H9 (cell line): Measurements from ENCODE around the gene PLCL1. TPM values are rescaled to one million over a fixed set of nuclear protein-coding genes. Genes with fewer than 3 reads are reported as not detected.

Experiments
- DNase-seq: peaks from one replicate; pipeline ENCODE4 v3.0.0-alpha.2; 2017
- H2AFZ ChIP-seq: one replicate; pipeline ENCODE4 v1.6.1; 2013; ENCODE audit warnings: mild to moderate bottlenecking, low read length, control low read depth, moderate library complexity
- H2AK5ac ChIP-seq: 2 replicates; pipeline ENCODE4 v1.6.1; 2013; ENCODE audit warnings: low read length, control low read depth, mixed read lengths; ENCODE audit not compliant: insufficient read length
- H2BK120ac ChIP-seq: one replicate; pipeline ENCODE4 v1.6.1; 2013; ENCODE audit warnings: low read depth, mild to moderate bottlenecking, low read length, control low read depth, inconsistent platforms; ENCODE audit not compliant: poor library complexity, severe bottlenecking
- H2BK12ac ChIP-seq: 2 replicates; pipeline ENCODE4 v1.6.1; 2013; ENCODE audit warnings: low read length, control low read depth, mixed read lengths, low read depth; ENCODE audit not compliant: insufficient read length
- H2BK15ac ChIP-seq: 2 replicates; pipeline ENCODE4 v1.6.1; 2013; ENCODE audit warnings: low read depth, low read length, control low read depth
- H2BK20ac ChIP-seq: one replicate; pipeline ENCODE4 v1.6.1; 2013; ENCODE audit warnings: low read depth, mild to moderate bottlenecking, low read length, control low read depth, inconsistent platforms; ENCODE audit not compliant: poor library complexity, severe bottlenecking
- H2BK5ac ChIP-seq: 2 replicates; pipeline ENCODE4 v1.6.1; 2013; ENCODE audit warnings: low read length, control low read depth, mixed read lengths; ENCODE audit not compliant: insufficient read length
- H3K14ac ChIP-seq: 2 replicates; pipeline ENCODE4 v1.6.1; 2013; ENCODE audit warnings: low read length, control low read depth; ENCODE audit not compliant: insufficient read depth
- H3K18ac ChIP-seq: 2 replicates; pipeline ENCODE4 v1.6.1; 2013; ENCODE audit warnings: low read depth, mild to moderate bottlenecking, mixed read lengths, low read length, control low read depth; ENCODE audit not compliant: insufficient read length
- H3K23ac ChIP-seq: 2 replicates; pipeline ENCODE4 v1.6.1; 2013; ENCODE audit warnings: low read length, control low read depth, mixed read lengths, low read depth; ENCODE audit not compliant: insufficient read length
- H3K23me2 ChIP-seq: 2 replicates; pipeline ENCODE4 v1.6.1; 2013; ENCODE audit warnings: low read depth, mild to moderate bottlenecking, mixed read lengths, low read length, control low read depth; ENCODE audit not compliant: insufficient read length, poor library complexity, severe bottlenecking
- H3K27ac ChIP-seq: 2 replicates; pipeline ENCODE4 v1.5.1; 2013; ENCODE audit warnings: low read length, control low read depth, mixed read lengths, low read depth; ENCODE audit not compliant: insufficient read length
- H3K27me3 ChIP-seq: 2 replicates; pipeline ENCODE4 v1.6.1; 2013; ENCODE audit warnings: low read length, control low read depth, inconsistent platforms; ENCODE audit not compliant: insufficient read depth
- H3K4ac ChIP-seq: 2 replicates; pipeline ENCODE4 v1.6.1; 2013; ENCODE audit warnings: low read depth, mild to moderate bottlenecking, control low read depth, inconsistent platforms, low read length, moderate library complexity
- H3K4me1 ChIP-seq: 2 replicates; pipeline ENCODE4 v1.6.1; 2013; ENCODE audit warnings: low read length, control low read depth, inconsistent platforms; ENCODE audit not compliant: insufficient read depth
- H3K4me2 ChIP-seq: 2 replicates; pipeline ENCODE4 v1.6.1; 2013; ENCODE audit warnings: low read length, control low read depth, mixed read lengths; ENCODE audit not compliant: insufficient read length, insufficient read depth
- H3K56ac ChIP-seq: 2 replicates; pipeline ENCODE4 v1.6.1; 2013; ENCODE audit warnings: low read depth, mild to moderate bottlenecking, mixed read lengths, low read length, control low read depth; ENCODE audit not compliant: insufficient read length
- H3K79me1 ChIP-seq: 2 replicates; pipeline ENCODE4 v1.6.1; 2013; ENCODE audit warnings: low read depth, mild to moderate bottlenecking, moderate library complexity, low read length, control low read depth, inconsistent platforms; ENCODE audit not compliant: insufficient read depth, poor library complexity, severe bottlenecking
- H3K79me2 ChIP-seq: 2 replicates; pipeline ENCODE4 v1.6.1; 2013; ENCODE audit warnings: low read length, control low read depth, inconsistent platforms; ENCODE audit not compliant: insufficient read depth
- H3K9ac ChIP-seq: 2 replicates; pipeline ENCODE4 v1.6.1; 2013; ENCODE audit warnings: low read length, control low read depth, mixed read lengths; ENCODE audit not compliant: insufficient read length; ENCODE audit errors: extremely low read depth
- H3K9me3 ChIP-seq: one replicate; pipeline ENCODE4 v1.6.1; 2013; ENCODE audit warnings: low read depth, low read length, inconsistent platforms; ENCODE audit not compliant: control insufficient read depth
- H3T11ph ChIP-seq: one replicate; pipeline ENCODE4 v1.6.1; 2013; ENCODE audit warnings: mild to moderate bottlenecking, low read length, control low read depth, inconsistent platforms
- H4K20me1 ChIP-seq: one replicate; pipeline ENCODE4 v1.6.1; 2013; ENCODE audit not compliant: control insufficient read depth, insufficient read length, insufficient read depth
- H4K5ac ChIP-seq: 2 replicates; pipeline ENCODE4 v1.6.1; 2013; ENCODE audit warnings: low read depth, mild to moderate bottlenecking, mixed read lengths, low read length, control low read depth; ENCODE audit not compliant: insufficient read length
- H4K8ac ChIP-seq: replicated peaks from 2 replicates; pipeline ENCODE4 v1.6.1; 2013; ENCODE audit warnings: low read length, control low read depth, mixed read lengths, low read depth; ENCODE audit not compliant: insufficient read length
- H4K91ac ChIP-seq: 2 replicates; pipeline ENCODE4 v1.6.1; 2013; ENCODE audit warnings: low read depth, mild to moderate bottlenecking, moderate library complexity, mixed read lengths, low read length, control low read depth; ENCODE audit not compliant: insufficient read length
- H3K27ac Mint-ChIP-seq, 3 experiments: 2 replicates in 2 of 3; 3 replicates in 1 of 3; pipeline ENCODE4 v1.8.0; 2020 to 2021; ENCODE audit warnings: mixed read lengths in 3 of 3, mild to moderate bottlenecking in 1 of 3, moderate library complexity in 1 of 3
- H3K27me3 Mint-ChIP-seq: 2 replicates; pipeline ENCODE4 v1.8.0; 2021; ENCODE audit warnings: low read depth, mild to moderate bottlenecking, moderate library complexity, mixed read lengths
- H3K36me3 Mint-ChIP-seq, 3 experiments: 2 replicates in 2 of 3; 3 replicates in 1 of 3; pipeline ENCODE4 v1.8.0; 2020 to 2021; ENCODE audit warnings: low read depth in 3 of 3, mixed read lengths in 3 of 3; ENCODE audit not compliant: insufficient read depth in 1 of 3
- H3K4me1 Mint-ChIP-seq, 2 experiments: 2 replicates each; pipeline ENCODE4 v1.8.0; 2020; ENCODE audit warnings: mixed read lengths in 2 of 2
- H3K4me3 Mint-ChIP-seq, 2 experiments: 2 replicates in 1 of 2; 3 replicates in 1 of 2; pipeline ENCODE4 v1.8.0; 2020 to 2021; ENCODE audit warnings: mild to moderate bottlenecking in 2 of 2, mixed read lengths in 2 of 2, moderate library complexity in 1 of 2
- H3K9me3 Mint-ChIP-seq, 2 experiments: 2 replicates in 1 of 2; 3 replicates in 1 of 2; pipeline ENCODE4 v1.8.0; 2020; ENCODE audit warnings: mild to moderate bottlenecking in 2 of 2, mixed read lengths in 2 of 2, moderate library complexity in 1 of 2
- CTCF ChIP-seq: fragments of 200-600 bp; sonication (generic); conservative IDR thresholded peaks from 3 replicates; pipeline ENCODE4 v1.8.0; 2021; ENCODE audit warnings: antibody characterized with exemption, mild to moderate bottlenecking
- WGBS: extraction: QIAGEN DNeasy Blood & Tissue Kit; methylation state at CpG from one replicate; pipeline ENCODE4 v1.1.7; 2013; ENCODE audit warnings: missing lambda C conversion rate, low lambda C conversion rate, mixed read lengths; ENCODE audit not compliant: insufficient read length; ENCODE audit errors: extremely low coverage; 5-methylcytosine and 5-hydroxymethylcytosine counted together
- total RNA-seq: library from RNA; stranded (reverse); gene quantifications from 2 replicates; pipeline ENCODE4 v1.2.1, GENCODE V29; 2021

The PLCL1 gene
- total RNA-seq, 1 experiment from 2014 or later = 0.04 TPM

DNA sequence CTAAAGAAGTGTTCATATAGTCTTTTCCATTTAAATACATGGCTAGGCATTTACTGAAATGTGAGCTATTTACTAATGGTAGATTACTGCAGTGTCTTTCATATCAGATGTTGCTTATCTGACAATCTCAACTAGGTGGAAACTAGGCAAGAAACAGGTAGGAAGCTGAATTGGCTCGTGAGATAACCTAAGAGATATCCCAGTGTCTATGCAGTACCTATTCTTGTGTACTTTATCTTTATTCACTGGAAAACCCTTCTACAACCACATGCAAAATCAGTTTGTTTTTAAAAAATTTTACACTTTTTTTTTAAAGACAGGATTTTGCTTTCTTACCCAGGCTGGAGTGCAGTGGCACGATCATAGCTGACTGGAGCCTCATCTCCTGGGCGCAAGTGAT lies 63.8 kb downstream of the PLCL1 start:
- Histone ChIP-seq H2AK5ac (no peak overlapping the region), H3K18ac (no peak overlapping the region), H2BK12ac (no peak overlapping the region), H3K9me3 (no peaks in the 10 kb centered on the region), H3K23me2 (no peaks in the 10 kb centered on the region), H4K5ac (no peak overlapping the region), H2BK120ac (no peak overlapping the region), H3K27ac (no peak overlapping the region), H2BK20ac (no peak overlapping the region), H3K79me2 (no peaks in the 10 kb centered on the region), H3K9ac (no peak overlapping the region), H3K23ac (no peak overlapping the region), H4K8ac (no peak overlapping the region), H3K79me1 (no peaks in the 10 kb centered on the region), H3K56ac (no peak overlapping the region), H4K91ac (no peak overlapping the region), H3T11ph (no peak overlapping the region), H3K4ac (no peak overlapping the region), H3K27me3 (no peaks in the 10 kb centered on the region), H4K20me1 (no peaks in the 10 kb centered on the region), H3K4me1 (0 out of 2 replicates have a peak, but pooled peaks cover 2% of the 10 kb centered on the region), H2AFZ (no peak overlapping the region), H2BK15ac (no peak overlapping the region), H3K4me2 (no peak overlapping the region), H3K14ac (no peak overlapping the region), H2BK5ac (no peak overlapping the region)
- no peak overlapping the region for H3K4me3 Mint-ChIP-seq
- no peak for TF ChIP-seq CTCF
- no peaks in the 10 kb centered on the region for H3K36me3 Mint-ChIP-seq
- WGBS = no CpG with 5 or more reads among the region's 3 CpGs
- no peaks in the 10 kb centered on the region for H3K9me3 Mint-ChIP-seq
- H3K4me1 Mint-ChIP-seq = peaks cover 13 to 24% of the 10 kb centered on the region in 2 experiments
- DNase-seq = no peak
- H3K27me3 Mint-ChIP-seq = no peaks in the 10 kb centered on the region
- no peak overlapping the region for H3K27ac Mint-ChIP-seq
